ENCODE measurements around the gene HBE1. TPM values are rescaled to one million over a fixed set of nuclear protein-coding genes. Genes with fewer than 3 reads are reported as not detected.

The HBE1 gene
- total RNA-seq, 1 experiment from 2014 or later: 3.2 TPM

GRCh38 chr11:5223146-5223545 is 46.6 kb downstream of the HBE1 start:
- no peak overlapping the region for H3K27ac ChIP-seq (ENCODE audit: low read length)
- H3K36me3 ChIP-seq (ENCODE audit: control insufficient read depth, insufficient read depth, low read length): no peaks in the 10 kb centered on the region
- CTCF ChIA-PET: interaction anchor here (0.7 kb wide), 1 partner anchor 14 kb away, joined by 4 read pairs; no protein-coding TSS in a partner anchor
- no peaks in the 10 kb centered on the region for H3K4me1 ChIP-seq (ENCODE audit: control insufficient read depth, insufficient read depth, low read length)
- no peak for ATAC-seq
- intact Hi-C loops (cut with micrococcal nuclease; ENCODE audit: unreplicated experiment): no loop called here
- H3K27me3 ChIP-seq (ENCODE audit: control insufficient read depth, insufficient read depth, low read length): no peaks in the 10 kb centered on the region
- no peaks in the 10 kb centered on the region for H3K9me3 ChIP-seq (ENCODE audit: control insufficient read depth, insufficient read depth, low read depth, low read length)
- in situ Hi-C loops (cut with HindIII; ENCODE audit: low pct_unique_long_range_greater_than_20kb, low sequenced_read_pairs): no loop called here
- BruUV-seq (replicated peaks): no TSS peak
- no peak for DNase-seq (ENCODE audit: low read depth, low spot score)
- POLR2A ChIA-PET: no interaction called here
- TF ChIP-seq SIN3A (IDR thresholded peaks at IDR 0.05; ENCODE audit: borderline replicate concordance, insufficient read depth, low read depth, low read length) (no peak), TCF7L2 (IDR thresholded peaks at IDR 0.05; ENCODE audit: low read depth, low read length) (no peak)
- TF ChIP-seq, protein P1, sequence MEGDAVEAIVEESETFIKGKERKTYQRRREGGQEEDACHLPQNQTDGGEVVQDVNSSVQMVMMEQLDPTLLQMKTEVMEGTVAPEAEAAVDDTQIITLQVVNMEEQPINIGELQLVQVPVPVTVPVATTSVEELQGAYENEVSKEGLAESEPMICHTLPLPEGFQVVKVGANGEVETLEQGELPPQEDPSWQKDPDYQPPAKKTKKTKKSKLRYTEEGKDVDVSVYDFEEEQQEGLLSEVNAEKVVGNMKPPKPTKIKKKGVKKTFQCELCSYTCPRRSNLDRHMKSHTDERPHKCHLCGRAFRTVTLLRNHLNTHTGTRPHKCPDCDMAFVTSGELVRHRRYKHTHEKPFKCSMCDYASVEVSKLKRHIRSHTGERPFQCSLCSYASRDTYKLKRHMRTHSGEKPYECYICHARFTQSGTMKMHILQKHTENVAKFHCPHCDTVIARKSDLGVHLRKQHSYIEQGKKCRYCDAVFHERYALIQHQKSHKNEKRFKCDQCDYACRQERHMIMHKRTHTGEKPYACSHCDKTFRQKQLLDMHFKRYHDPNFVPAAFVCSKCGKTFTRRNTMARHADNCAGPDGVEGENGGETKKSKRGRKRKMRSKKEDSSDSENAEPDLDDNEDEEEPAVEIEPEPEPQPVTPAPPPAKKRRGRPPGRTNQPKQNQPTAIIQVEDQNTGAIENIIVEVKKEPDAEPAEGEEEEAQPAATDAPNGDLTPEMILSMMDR (IDR thresholded peaks at IDR 0.05): no peak
- H3K4me3 ChIP-seq (ENCODE audit: low read depth in 2 of 2, low read length in 2 of 2): no peak overlapping the region

Other genes starting within 250 kb of the HBE1 start
- not detected for gene OR52J3, start 223.4 kb downstream of the HBE1 start, total RNA-seq (2021; ENCODE audit: unreplicated experiment)
- not detected for gene OR52E2, start 210.3 kb downstream of the HBE1 start, total RNA-seq (2021; ENCODE audit: unreplicated experiment)
- gene OR52E1, start 200.4 kb downstream of the HBE1 start, total RNA-seq (2021; ENCODE audit: unreplicated experiment): not detected
- gene OR52A5, start 131.6 kb downstream of the HBE1 start, total RNA-seq (2021; ENCODE audit: unreplicated experiment): not detected
- gene OR52A1, start 115.2 kb downstream of the HBE1 start, total RNA-seq (2021; ENCODE audit: unreplicated experiment): not detected
- gene OR51V1, start 69.3 kb downstream of the HBE1 start, total RNA-seq (2021; ENCODE audit: unreplicated experiment): not detected
- 0.72 TPM for gene HBB, start 42.9 kb downstream of the HBE1 start, total RNA-seq (2021; ENCODE audit: unreplicated experiment)
- not detected for gene HBD, start 35.5 kb downstream of the HBE1 start, total RNA-seq (2021; ENCODE audit: unreplicated experiment)
- 2.3 TPM for gene HBG1, start 20.1 kb downstream of the HBE1 start, total RNA-seq (2021; ENCODE audit: unreplicated experiment)
- 6.5 TPM for gene HBG2, start 15.2 kb downstream of the HBE1 start, total RNA-seq (2021; ENCODE audit: unreplicated experiment)
- gene OR51B4, start 32.0 kb upstream of the HBE1 start, total RNA-seq (2021; ENCODE audit: unreplicated experiment): not detected
- gene OR51B2, start 54.4 kb upstream of the HBE1 start, total RNA-seq (2021; ENCODE audit: unreplicated experiment): not detected
- not detected for gene OR51B5, start 73.6 kb upstream of the HBE1 start, total RNA-seq (2021; ENCODE audit: unreplicated experiment)
- gene OR51B6, start 81.6 kb upstream of the HBE1 start, total RNA-seq (2021; ENCODE audit: unreplicated experiment): not detected
- gene OR51M1, start 113.9 kb upstream of the HBE1 start, total RNA-seq (2021; ENCODE audit: unreplicated experiment): not detected
- gene OR51Q1, start 152.2 kb upstream of the HBE1 start, total RNA-seq (2021; ENCODE audit: unreplicated experiment): not detected
- gene OR51I1, start 171.6 kb upstream of the HBE1 start, total RNA-seq (2021; ENCODE audit: unreplicated experiment): not detected
- not detected for gene OR51I2, start 179.4 kb upstream of the HBE1 start, total RNA-seq (2021; ENCODE audit: unreplicated experiment)
- gene OR52D1, start 218.7 kb upstream of the HBE1 start, total RNA-seq (2021; ENCODE audit: unreplicated experiment): not detected
- not detected for gene UBQLN3, start 240.0 kb upstream of the HBE1 start, total RNA-seq (2021; ENCODE audit: unreplicated experiment)
- 0.72 TPM for gene UBQLNL, start 246.8 kb upstream of the HBE1 start, total RNA-seq (2021; ENCODE audit: unreplicated experiment)

Measured in Panc1 (cell line).